SU-DHL-6 (cell line): ENCODE measurements around the gene NTM.

Experiments
- H2AFZ ChIP-seq: fragments of 200-600 bp; sonication (generic); 2 replicates; pipeline ENCODE4 v1.6.1; 2014; ENCODE audit warnings: low read depth, mild to moderate bottlenecking, moderate library complexity, mixed read lengths, antibody characterized with exemption, low read length; ENCODE audit not compliant: severe bottlenecking
- H3F3A ChIP-seq: fragments of 200-600 bp; shearing (Covaris generic); 2 replicates; pipeline ENCODE4 v1.6.0; 2016; ENCODE audit warnings: antibody characterized with exemption, mild to moderate bottlenecking; ENCODE audit not compliant: insufficient read depth
- H3K27ac ChIP-seq: fragments of 200-600 bp; sonication (generic); 2 replicates; pipeline ENCODE4 v1.5.1; 2016; ENCODE audit warnings: low read depth, mild to moderate bottlenecking, low read length, moderate library complexity, mixed read lengths
- H3K27me3 ChIP-seq: fragments of 200-600 bp; sonication (generic), shearing (Covaris generic); 2 replicates; pipeline ENCODE4 v1.6.0; 2014; ENCODE audit warnings: mild to moderate bottlenecking, low read length
- H3K36me3 ChIP-seq: fragments of 200-600 bp; sonication (generic); 2 replicates; pipeline ENCODE4 v1.6.1; 2014; ENCODE audit warnings: mild to moderate bottlenecking, low read length, mixed read lengths
- H3K4me2 ChIP-seq: fragments of 300-600, 200-600 bp; shearing (Covaris generic), sonication (generic); 2 replicates; pipeline ENCODE4 v1.6.0; 2014; ENCODE audit warnings: low read length, low read depth, mild to moderate bottlenecking; ENCODE audit not compliant: poor library complexity, severe bottlenecking
- H3K4me3 ChIP-seq: fragments of 200-600 bp; sonication (generic); 2 replicates; pipeline ENCODE4 v1.5.1; 2014; ENCODE audit warnings: antibody characterized with exemption, low read length, mild to moderate bottlenecking, mixed read lengths; ENCODE audit not compliant: insufficient read depth, poor library complexity, severe bottlenecking
- H3K79me2 ChIP-seq: fragments of 200-600 bp; sonication (generic); 2 replicates; pipeline ENCODE4 v1.6.1; 2014; ENCODE audit warnings: mild to moderate bottlenecking, low read length, moderate library complexity; ENCODE audit not compliant: insufficient read depth
- H3K9ac ChIP-seq: fragments of 200-600 bp; sonication (generic); 2 replicates; pipeline ENCODE4 v1.7.0; 2014; ENCODE audit warnings: mild to moderate bottlenecking, low read length
- H3K9me2 ChIP-seq: fragments of 200-600 bp; sonication (generic); replicated peaks from 2 replicates; pipeline ENCODE4 v1.6.1; 2014; ENCODE audit warnings: low read length; ENCODE audit not compliant: insufficient read depth
- H3K9me3 ChIP-seq: fragments of 200-600 bp; sonication (generic); 2 replicates; pipeline ENCODE4 v1.6.1; 2014; ENCODE audit warnings: low read length, mixed read lengths; ENCODE audit not compliant: insufficient read depth
- H4K20me1 ChIP-seq: fragments of 200-600 bp; sonication (generic); 2 replicates; pipeline ENCODE4 v1.6.1; 2014; ENCODE audit warnings: low read depth, mild to moderate bottlenecking, antibody characterized with exemption, low read length, moderate library complexity, mixed read lengths
- EZH2phosphoT487 ChIP-seq: fragments of 200-600 bp; sonication (generic), shearing (Covaris generic); conservative IDR thresholded peaks from 2 replicates; pipeline ENCODE4 v1.6.1; 2018; ENCODE audit warnings: mild to moderate bottlenecking, antibody characterized with exemption, low read length, moderate library complexity, mixed read lengths
- TF ChIP-seq, protein P1 (sequence below): fragments of 200-600 bp; sonication (generic); IDR thresholded peaks from one replicate; pipeline ENCODE4 v1.5.1; 2017; ENCODE audit warnings: antibody characterized with exemption, mild to moderate bottlenecking, low read length, moderate library complexity; ENCODE audit not compliant: insufficient read depth, poor library complexity, severe bottlenecking

Gene NTM

DNA sequence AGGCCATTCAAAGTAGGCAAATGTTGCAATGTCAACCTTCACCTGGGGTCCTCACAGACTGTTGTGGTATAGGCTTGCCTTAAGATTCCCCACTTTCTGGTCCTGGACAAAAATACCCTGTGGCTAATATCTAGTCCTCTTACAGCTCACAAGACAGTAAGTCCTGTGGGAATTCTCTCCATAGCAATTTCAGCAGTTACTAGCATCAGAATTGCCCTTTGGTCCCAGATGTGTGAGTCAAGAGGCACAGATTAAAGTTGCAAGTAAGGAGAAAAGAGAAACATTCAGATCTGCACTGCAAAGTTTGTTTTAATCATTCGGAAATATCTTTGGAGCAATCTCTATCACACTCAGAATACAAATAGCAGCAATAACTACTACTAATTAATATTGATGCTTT is 420.2 kb downstream of the NTM start:
- no peaks in the 10 kb centered on the region for H3K79me2 ChIP-seq
- no peaks in the 10 kb centered on the region for H3K9me2 ChIP-seq
- H3K4me2 ChIP-seq = no peak overlapping the region
- H3K27ac ChIP-seq = no peak overlapping the region
- no peak overlapping the region for H3K4me3 ChIP-seq
- no peaks in the 10 kb centered on the region for H3K9me3 ChIP-seq
- H3K9ac ChIP-seq = no peak overlapping the region
- TF ChIP-seq EZH2phosphoT487 = no peak
- TF ChIP-seq, protein P1, sequence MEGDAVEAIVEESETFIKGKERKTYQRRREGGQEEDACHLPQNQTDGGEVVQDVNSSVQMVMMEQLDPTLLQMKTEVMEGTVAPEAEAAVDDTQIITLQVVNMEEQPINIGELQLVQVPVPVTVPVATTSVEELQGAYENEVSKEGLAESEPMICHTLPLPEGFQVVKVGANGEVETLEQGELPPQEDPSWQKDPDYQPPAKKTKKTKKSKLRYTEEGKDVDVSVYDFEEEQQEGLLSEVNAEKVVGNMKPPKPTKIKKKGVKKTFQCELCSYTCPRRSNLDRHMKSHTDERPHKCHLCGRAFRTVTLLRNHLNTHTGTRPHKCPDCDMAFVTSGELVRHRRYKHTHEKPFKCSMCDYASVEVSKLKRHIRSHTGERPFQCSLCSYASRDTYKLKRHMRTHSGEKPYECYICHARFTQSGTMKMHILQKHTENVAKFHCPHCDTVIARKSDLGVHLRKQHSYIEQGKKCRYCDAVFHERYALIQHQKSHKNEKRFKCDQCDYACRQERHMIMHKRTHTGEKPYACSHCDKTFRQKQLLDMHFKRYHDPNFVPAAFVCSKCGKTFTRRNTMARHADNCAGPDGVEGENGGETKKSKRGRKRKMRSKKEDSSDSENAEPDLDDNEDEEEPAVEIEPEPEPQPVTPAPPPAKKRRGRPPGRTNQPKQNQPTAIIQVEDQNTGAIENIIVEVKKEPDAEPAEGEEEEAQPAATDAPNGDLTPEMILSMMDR = no peak
- H4K20me1 ChIP-seq = no peaks in the 10 kb centered on the region
- H3K27me3 ChIP-seq = no peaks in the 10 kb centered on the region
- no peaks in the 10 kb centered on the region for H3K36me3 ChIP-seq
- no peak overlapping the region for H2AFZ ChIP-seq
- H3F3A ChIP-seq = no peaks in the 10 kb centered on the region

DNA sequence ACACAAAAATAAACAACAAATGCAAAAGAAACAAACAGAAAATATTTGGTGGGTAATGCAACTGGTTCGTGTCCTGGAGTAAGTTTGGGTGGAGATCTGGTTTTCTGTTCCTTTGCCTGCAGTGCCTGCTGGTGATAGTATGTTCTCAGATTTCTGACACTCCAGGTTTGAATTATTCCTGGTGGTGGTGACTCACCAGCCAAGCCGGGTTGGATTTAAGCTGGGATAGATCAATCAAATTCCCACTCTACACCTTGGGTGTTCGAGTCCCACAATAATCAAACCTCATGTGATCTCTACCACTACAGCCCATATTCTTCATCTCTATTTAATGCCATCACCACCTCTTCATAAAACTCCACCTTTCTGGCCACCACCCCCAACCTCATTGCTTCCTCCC is 421.8 kb downstream of the NTM start:
- Histone ChIP-seq H3K27me3 (no peaks in the 10 kb centered on the region), H3K9me2 (no peaks in the 10 kb centered on the region), H4K20me1 (no peaks in the 10 kb centered on the region), H3K4me3 (no peak overlapping the region), H3K79me2 (no peaks in the 10 kb centered on the region), H3K36me3 (no peaks in the 10 kb centered on the region), H3K4me2 (no peak overlapping the region), H2AFZ (no peak overlapping the region), H3K9me3 (no peaks in the 10 kb centered on the region), H3F3A (no peaks in the 10 kb centered on the region), H3K27ac (no peak overlapping the region), H3K9ac (no peak overlapping the region)
- TF ChIP-seq, protein P1 = no peak
- no peak for TF ChIP-seq EZH2phosphoT487

DNA sequence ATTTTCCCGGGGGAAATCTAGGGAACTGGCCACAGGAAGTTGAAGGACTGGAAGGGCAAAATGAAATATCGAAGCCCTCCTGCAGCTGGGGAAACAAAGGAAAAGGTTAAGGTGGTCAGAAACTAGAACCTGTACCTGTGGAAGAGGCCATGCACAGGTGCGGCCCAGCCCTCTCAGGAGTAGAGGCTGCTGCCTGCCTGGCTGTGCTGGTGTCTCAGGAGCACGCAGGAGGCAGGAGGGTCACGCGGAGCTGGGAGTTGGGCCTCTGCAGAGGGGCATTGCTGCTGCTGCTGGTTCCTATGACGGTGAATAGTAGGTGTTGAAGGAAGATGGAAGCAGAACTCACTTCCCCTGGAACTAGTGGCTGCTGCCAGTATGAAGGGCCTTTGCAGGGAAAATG is 425.7 kb downstream of the NTM start:
- Histone ChIP-seq H3K9me2 (no peaks in the 10 kb centered on the region), H3K9me3 (no peaks in the 10 kb centered on the region), H3K27ac (no peak overlapping the region), H3K9ac (no peak overlapping the region), H4K20me1 (no peaks in the 10 kb centered on the region), H3F3A (no peaks in the 10 kb centered on the region), H3K36me3 (no peaks in the 10 kb centered on the region), H3K4me2 (no peak overlapping the region), H3K4me3 (no peak overlapping the region), H3K79me2 (no peaks in the 10 kb centered on the region), H3K27me3 (no peaks in the 10 kb centered on the region), H2AFZ (no peak overlapping the region)
- TF ChIP-seq, protein P1 = no peak
- no peak for TF ChIP-seq EZH2phosphoT487

DNA sequence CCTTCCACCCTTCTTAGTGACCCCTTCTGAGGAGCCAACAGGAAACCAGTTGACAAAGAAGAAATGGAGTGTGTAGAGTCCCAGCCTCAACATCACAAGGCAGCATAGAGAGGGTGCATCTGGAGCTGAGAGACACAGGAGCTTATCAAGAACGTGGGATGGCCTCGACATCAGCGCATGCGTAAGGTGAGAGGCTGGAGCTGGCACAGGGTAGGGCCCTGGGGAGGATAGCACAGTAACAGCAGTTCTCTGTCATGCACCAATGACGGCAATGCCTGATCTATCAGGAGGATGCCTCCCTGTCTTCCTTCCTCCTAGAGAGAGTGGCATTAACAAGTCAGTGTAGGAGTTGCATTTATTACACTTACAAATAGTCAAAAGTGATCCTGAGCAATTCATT is 426.1 kb downstream of the NTM start:
- H3K27me3 ChIP-seq = no peaks in the 10 kb centered on the region
- no peak overlapping the region for H3K27ac ChIP-seq
- H3K79me2 ChIP-seq = no peaks in the 10 kb centered on the region
- no peak overlapping the region for H2AFZ ChIP-seq
- no peak overlapping the region for H3K4me3 ChIP-seq
- H3F3A ChIP-seq = no peaks in the 10 kb centered on the region
- H3K9me3 ChIP-seq = no peaks in the 10 kb centered on the region
- no peak overlapping the region for H3K9ac ChIP-seq
- no peaks in the 10 kb centered on the region for H4K20me1 ChIP-seq
- no peaks in the 10 kb centered on the region for H3K36me3 ChIP-seq
- H3K9me2 ChIP-seq = no peaks in the 10 kb centered on the region
- TF ChIP-seq EZH2phosphoT487 = no peak
- H3K4me2 ChIP-seq = no peak overlapping the region
